Measurements from ENCODE around the gene MUC5B.

DNA sequence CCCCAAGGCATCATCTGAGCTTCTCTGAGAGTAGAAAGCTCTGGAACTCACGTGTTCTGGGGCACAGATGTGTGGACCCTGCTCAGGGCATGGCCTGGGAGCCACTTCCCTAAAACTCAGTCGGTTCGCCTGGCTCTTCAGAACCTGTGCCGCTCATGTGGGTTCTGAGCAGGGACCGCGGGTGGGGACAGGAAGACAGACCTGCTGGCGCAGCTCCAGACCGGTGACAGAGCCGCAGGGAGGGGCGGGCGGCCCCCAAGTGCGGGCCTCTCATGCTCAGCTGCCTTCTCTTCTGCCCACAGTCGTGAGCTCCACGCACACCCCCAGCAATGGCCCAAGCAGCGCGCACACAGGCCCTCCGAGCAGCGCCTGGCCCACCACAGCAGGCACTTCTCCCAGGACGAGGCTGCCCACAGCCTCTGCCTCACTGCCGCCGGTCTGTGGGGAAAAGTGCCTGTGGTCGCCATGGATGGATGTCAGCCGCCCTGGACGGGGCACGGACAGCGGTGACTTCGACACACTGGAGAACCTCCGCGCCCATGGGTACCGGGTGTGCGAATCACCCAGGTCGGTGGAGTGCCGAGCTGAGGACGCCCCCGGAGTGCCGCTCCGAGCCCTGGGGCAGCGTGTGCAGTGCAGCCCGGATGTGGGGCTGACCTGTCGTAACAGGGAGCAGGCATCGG is 40.9 kb upstream of the MUC5B start:
- TF ChIP-seq, protein P1, sequence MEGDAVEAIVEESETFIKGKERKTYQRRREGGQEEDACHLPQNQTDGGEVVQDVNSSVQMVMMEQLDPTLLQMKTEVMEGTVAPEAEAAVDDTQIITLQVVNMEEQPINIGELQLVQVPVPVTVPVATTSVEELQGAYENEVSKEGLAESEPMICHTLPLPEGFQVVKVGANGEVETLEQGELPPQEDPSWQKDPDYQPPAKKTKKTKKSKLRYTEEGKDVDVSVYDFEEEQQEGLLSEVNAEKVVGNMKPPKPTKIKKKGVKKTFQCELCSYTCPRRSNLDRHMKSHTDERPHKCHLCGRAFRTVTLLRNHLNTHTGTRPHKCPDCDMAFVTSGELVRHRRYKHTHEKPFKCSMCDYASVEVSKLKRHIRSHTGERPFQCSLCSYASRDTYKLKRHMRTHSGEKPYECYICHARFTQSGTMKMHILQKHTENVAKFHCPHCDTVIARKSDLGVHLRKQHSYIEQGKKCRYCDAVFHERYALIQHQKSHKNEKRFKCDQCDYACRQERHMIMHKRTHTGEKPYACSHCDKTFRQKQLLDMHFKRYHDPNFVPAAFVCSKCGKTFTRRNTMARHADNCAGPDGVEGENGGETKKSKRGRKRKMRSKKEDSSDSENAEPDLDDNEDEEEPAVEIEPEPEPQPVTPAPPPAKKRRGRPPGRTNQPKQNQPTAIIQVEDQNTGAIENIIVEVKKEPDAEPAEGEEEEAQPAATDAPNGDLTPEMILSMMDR (conservative IDR thresholded peaks at IDR 0.05; ENCODE audit: low read depth, low read length) = no peak
- TF ChIP-seq EZH2 (IDR thresholded peaks at IDR 0.05; ENCODE audit: low read length, unreplicated experiment) (no peak), EZH2phosphoT487 (IDR thresholded peaks at IDR 0.05; ENCODE audit: borderline replicate concordance, low read length) (no peak)

Data from PC-3 (cell line).